NCI-H1092 (cell line): ENCODE data around the gene NEAT1.

Experiments
- DNase-seq: peaks from one replicate; lab custom pipeline; 2025; lab: John Stamatoyannopoulos, UW

The NEAT1 gene

DNA sequence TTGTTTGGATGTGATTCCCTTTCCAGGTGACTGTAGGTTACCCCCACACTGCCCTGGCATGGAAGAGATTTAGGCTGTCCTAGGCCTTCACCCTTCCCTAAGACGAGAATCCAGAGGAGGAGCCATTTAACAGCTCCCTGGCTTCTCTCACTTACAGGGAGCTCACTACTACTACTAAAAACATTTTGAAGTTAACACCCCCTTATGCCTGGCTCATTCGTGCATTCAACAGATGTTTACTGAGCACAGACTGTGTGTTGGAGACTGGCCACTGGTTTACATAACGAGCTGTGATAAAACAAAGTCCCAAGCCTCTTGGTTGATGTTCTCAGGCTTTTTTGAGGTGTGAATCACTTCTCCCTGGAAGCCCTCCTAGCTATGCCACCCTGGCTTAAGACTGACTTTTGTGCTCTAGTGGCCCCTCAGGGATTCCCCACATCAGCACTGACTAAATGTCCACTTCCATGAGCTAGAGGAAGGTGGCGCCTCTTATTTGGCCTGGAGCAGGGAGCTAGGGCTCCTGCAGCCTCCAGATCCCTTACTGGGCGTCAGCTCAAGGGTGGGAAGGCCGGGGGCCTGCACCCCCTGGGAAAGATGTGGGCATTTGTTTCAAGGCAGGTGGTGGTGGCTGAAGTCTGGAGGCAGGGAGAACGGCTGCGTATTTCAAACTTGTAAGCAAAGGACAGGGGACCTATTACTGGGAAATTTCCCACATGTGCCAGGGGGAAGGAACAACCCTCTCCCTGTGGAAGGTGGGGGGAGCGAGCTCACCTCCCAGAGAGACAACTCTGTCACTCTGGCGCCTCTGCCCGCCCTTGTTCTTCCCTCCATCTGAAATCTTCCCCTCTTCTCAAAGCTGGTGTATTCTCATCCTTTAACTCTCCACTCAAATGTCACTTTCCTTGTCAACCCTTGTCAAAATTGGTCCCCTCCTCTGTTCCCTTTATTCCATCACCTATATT lies 56.9 kb downstream of the NEAT1 start:
- peak; percentile 69 for DNase-seq

DNA sequence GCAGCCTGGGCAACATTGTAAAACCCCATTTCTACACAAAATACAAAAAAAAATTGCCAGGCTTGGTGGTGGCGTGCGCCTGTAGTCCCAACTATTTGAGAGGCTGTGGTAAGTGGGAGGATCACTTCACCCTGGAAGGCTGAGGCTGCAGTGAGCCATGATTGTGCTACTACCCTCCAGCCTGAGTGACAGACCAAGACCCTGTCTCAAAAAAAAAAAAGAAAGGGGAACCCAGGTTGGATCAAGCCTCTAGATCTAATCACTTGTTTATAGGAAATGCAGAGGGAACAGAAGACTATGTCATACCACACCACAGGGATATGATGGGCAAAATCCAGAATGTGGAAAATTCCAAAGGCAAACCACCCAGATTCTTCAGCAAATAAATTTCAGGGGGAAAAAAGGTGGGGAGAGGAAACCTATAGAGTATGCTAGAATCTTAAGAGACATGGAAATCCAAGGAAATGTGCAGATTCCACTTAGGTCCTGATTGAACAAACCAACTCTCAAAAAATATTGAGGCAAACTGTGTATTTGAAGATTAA lies 59.8 kb downstream of the NEAT1 start:
- DNase-seq: no peak

DNA sequence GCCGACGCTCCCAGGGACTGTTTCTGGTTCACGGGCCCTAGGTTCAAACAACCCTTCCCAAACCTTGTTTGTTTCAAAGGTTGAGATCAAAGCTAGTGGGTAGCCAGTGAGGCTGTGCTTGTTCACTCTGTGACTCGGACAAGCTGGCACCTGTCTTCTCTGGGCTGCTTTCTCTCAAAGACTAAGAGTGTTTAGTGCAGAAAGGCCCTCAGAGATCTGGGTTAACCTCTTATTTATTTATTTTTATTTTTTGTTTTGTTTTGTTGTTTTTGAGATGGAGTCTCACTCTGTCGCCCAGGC lies 63.3 kb downstream of the NEAT1 start:
- no peak for DNase-seq

DNA sequence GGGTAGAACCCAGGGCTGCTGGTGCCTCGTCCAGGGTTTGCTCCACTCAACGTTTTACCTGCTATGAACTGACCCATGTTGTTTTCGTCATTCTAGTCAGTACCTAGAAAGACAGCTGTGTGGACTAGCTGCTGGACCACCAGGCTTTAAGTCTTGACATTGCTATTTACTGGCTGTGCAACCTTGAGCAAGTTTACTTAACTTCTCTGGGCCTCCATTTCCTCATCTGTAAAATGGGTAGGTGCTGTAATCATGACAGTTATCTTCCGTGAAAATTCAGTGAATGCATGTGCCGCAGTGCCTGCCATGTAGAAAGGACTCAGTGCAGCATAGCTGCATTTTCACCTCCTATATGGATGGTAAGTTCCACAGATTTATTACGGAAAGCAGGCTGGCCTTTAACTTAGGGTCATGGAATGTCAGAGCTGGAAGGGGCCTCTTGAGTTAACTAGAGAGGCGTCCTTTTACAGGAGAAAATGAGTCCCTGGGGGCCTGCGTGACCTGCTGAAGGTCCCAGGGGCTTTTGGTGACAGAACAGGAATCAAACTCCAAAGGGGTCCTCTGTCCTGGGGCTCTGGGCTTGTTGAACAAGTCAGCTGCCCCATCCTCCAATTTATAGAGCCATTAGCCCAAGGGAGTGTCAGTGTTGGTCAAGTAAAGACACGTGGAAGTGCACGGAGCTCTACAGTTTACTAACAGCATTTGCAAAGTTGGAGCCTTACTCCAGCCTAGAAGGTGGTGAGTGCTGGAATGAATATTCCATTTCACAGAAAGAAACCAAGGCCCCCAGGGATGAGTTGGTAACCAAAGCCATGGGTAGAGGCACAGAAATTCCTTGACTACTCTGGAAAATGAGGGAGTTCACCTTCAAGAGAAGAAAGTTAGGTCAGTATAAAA lies 64.2 kb downstream of the NEAT1 start:
- DNase-seq: no peak

DNA sequence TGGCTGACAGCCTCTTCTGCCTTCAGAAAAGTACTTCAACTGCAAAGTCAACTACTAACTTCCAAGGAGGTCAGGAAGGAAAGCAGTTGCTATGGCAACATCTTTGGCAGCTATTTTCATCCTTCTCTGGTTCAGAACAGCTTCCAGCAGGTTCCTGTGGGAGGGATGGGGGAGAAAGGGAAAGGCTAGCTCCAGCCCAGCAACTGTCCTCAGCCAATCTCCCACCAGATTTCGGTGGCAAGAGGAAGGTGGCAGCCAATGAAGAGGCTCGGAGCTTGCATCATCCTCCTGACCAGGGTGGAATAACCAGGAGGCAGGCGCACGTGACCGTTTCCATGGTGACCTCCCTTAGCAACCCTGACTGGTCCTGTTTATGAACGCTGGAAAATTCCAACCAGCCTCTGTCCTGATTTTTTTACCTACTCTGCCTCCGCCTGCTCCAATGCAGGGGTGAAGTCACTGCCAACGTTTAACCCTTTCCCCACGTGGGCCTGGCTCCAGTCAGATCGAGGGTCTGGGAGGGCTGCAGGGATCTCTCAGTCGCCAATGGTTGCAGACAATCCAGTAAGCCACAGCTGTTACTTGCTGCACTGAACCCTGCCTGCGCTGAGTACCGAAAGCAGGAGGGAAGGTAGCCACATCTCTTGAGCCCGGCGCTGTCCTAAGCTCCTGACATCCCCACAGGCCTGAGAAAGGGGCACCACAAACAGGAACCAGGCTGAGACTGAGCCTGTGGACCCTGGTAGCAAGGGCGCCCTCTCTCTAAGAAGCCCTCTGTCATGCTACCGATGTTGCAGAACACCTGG lies 65.1 kb downstream of the NEAT1 start:
- DNase-seq: peak; percentile 100

DNA sequence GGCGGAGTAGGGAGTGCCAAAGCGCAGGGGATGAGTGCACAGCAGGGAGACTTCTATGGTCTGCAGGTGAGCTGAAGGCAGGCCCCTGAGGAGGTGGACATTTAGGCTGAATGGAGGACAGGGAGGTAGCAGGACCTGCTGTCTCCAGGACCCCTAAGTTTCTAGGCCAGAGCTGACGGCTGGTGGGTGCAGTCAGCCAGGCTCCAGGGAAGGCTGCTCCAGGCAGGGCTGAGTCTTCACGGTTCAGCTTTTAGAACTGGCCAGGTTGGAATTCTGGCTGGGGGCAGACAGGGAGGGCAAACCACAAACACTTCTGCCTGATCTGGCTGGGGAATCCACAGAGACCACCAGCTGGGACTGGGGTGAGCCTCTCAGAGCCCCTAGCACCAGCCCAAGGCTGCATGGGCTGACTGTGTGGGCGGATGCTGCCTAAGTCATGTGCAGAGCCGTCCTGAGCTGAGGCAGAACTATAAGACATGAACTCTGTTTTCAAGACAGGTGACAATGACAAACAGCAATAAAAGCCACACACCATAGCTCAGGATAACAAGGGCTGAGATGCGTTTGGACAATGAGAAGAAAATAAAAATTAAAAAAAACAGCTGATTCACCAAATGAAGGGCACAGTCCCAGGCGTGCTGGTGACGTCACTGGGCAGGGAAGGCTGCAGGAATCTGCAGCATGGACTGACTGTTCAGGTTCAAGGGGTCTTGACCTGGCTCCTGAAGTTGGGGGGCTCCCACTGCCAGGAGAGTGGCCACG lies 65.9 kb downstream of the NEAT1 start:
- no peak for DNase-seq

DNA sequence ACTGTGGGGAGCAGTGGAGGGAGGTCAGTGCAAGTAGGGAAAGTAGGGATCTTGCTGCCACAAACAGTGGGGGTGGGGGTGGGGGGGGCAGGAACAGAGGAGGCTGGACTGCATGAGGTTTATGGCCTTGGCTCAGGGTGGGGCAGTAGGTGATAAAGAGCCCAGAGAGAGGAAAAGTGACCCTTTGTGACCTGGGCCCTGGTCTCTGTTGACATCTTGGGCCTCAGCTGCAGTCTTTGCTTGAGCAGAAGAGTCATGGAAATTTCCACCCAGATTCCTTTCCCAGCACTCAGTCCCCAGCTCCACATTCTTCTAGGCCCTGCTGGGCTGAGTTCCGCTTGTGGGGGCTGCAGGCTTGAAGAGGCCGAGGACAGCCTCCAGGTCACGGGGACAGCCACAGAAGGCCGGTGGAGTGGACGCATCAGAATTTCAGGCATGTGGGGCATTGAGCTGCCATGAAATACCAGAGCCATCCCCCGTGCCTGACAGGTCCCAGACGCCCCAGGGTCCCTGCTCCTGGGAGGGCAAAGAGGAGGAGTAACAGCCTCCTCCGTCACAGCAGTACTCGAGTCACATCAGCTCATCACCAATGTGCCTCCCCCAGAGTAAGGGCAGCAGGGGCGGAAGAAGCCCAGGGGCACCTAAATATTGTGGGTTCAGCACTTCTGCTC lies 66.6 kb downstream of the NEAT1 start:
- DNase-seq: no peak

DNA sequence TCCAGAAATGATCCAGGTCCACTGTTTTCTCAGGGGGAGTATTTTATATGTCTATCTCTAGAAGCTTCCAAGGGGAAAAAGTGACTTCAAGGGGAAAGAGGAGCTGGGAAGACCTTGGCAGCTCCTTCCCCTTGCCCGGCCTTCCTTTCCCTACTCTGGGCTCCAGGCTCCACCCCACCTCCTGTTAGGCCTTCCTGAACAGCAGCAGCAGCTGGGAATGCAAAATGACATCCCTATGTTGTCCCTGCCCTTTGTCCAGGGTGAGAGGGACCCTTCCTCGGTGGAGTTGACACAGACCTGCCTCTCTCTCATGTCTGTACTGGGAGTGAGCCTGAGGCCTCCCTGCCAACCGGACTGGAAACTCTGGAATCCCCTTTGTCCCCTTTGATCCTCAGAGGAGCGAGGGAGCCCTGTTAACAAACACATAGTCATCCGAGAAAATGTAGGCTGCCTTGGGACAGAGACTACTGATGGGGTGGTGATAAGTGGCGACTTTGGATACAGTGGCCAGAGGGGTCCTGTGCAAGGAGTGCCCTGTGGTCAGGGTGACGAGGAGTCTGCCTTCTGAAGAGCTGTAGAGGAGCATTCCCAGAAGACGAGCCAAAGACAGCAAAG lies 67.2 kb downstream of the NEAT1 start:
- DNase-seq: no peak

DNA sequence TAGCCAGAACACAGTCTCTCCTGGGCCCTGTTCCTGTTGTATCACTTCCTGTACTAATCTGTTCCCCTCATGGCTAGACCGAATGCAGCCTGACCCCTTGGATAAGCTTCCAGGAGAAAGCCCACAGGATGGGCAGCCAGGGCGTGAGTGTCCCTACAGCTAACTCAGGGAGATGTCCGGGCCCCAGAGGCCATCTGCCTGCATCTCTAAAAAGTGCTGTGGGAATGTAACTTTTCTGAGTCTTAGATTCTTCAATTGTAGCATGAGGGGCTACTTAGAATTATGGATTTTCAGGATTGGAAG lies 68.5 kb downstream of the NEAT1 start:
- DNase-seq: no peak

DNA sequence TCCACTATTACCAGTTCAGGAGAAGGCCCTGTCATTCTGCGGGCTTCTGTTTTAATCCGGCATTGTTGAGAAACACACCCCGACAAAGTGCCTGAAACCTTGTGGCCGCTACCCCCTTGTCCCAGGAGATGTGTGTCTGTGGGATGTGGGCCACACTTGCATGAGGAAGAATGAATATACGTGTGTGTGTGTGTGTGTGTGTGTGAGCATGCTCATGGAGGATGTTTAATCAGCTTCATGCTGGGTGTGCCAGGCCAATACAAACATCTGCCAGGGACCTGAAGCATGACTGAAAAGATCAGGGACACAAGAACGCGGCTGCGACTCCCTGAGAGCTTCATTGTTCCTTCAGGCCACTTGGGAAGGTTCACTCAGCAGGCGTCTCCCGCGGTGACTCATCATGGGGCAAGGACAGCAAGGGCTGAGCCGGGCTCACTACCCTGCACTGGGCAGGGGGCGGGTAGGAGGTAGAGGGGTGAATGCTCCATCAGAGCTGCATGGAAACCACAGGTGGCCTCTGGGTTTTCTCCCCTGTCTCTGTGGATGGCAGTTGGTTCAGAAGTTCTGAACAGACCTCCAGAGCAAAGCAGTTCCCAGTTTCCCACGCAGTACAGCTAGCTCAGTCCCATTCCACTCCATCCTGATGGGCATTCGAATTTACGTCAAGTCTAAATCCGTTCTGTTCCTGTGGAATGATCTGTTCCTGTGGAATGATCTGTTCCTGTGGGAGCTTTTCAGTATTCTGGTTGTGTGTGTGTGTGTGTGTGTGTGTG lies 69.2 kb downstream of the NEAT1 start:
- DNase-seq: peak; percentile 91

DNA sequence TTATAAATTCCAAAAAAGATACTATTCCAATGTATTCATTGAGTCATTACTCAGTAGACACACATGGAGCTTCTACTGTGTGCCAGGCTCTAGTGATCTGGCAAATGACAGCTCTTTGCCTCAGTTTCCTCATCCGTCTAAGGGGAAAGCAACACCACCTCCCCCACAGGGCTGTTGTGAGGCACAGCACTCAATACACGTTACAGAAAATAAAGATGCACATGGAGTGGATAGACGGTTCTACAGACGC lies 69.7 kb downstream of the NEAT1 start:
- no peak for DNase-seq

DNA sequence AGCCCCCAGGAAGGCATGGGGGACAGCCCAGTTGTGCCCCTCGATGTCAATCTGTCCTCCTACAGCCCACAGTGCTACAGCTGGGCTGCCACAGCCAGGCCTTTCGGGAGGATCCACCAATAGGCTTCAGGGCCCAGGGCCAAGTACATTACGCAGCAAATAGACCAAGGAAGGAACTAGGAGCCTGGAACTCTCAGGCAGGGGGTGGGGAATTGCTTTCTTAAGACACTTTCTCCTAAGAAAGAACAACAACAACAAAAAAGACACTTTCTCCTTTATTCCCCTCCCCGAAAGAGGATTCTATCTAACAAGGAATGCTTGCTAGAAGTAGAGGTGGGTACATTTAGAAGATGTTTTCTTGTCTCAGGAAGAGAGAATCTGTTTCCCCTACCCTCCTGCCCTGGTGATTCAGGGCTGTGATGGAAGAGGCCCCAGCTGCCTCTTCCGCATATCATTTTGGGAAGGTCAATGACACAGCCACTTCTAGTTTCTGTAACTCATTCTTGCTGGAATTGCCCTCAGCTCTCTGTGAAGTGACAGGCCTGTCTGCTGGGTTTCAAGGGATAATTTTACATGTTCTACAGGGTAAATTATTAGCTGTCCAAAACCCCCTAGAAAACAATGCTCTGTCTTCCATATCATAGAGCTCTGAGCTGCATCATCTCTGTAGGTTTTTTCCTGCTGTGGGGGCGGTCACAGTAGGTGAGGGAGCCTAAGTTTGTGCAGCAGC lies 70.2 kb downstream of the NEAT1 start:
- DNase-seq: no peak

DNA sequence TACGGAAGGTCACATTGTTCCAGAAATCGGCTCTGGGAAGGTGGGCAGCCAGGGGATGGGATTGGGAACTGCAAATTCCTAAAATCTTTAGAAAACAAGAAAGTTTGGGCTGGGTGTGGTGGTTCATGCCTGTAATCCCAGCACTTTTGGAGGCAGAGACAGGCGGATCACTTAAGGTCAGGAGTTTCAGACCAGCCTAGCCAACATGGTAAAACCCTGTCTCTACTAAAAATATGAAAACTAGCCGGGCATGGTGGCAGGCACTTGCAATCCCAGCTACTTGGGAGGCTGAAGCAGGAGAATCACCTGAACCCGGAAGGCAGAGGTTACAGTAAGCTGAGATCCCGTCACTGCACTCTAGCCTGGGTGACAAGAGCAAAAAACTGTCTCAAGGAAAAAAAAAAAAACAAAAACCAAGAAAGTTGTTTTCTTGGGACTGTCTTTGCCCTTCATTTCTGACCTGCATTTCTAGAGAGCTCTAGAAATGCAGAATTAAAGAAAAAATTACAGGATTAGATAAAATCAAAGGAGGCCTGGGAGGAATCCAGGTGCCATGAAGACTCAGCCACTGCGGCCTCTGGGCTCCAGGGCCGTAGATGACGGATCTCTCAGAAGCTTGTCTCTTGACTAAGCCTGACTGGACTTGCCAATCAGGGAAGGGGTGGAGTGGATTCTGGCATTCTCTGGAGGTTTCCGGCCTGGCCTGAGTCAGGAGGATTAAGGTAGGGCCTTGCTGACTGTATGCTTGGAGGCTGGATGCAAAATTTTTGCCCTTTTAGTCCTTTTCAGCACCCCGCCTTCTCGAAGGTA lies 71.0 kb downstream of the NEAT1 start:
- no peak for DNase-seq
